GM21717 (cell line): ENCODE data around the gene TNFRSF4.

ENCODE experiments used
- ATAC-seq: cut with Tn5 transposase; IDR thresholded peaks from one replicate; pipeline ENCODE4 v1.9.1; 2021; ENCODE audit warnings: mild to moderate bottlenecking, moderate library complexity; ENCODE audit not compliant: unreplicated experiment

TNFRSF4 gene

GRCh38 chr1:1171161-1171545, 42.8 kb downstream of the TNFRSF4 start:
- ATAC-seq: no peak

DNA sequence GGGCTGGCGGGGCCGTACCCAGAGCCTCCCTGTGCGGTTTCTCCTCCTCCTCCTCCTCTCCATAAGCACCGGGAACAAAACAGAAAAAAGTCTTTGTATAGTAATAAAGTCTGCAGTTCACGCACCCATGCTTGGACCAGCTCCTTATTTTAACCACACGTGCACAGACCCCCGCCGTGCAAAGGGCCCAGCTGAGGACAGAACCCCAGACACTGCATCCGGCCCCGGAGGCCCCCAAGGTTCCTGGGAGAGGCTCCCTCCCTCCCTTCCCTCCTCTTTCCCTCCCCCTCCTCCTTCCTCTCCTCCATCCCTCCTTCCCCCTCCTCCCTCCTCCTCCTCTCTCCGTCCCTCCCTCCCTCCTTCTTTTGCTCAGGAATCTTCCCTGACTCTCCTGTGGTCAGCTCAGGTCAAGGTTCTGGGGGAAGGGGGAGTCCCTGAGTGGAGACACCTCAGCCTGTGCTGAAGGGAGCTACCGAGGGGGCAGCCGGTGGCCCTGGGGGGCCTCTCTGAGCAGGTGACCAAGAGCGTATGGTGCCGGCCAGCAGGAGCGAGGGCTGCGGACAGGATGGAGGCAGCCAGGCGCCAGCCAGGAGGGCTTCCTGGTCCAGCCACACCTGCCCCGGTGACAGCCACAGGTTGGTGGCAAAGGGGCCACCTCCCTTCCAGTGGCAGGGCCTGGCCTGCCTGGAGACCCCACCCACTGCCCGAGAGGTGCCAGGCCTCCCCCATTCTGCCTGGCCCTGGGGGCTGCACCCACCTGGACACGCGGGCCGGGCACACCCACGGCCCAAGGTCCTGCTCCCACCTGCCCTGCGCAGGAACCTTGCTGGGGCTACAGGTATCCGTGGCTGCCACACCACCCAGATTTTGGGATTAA, 43.5 kb downstream of the TNFRSF4 start:
- no peak for ATAC-seq

DNA sequence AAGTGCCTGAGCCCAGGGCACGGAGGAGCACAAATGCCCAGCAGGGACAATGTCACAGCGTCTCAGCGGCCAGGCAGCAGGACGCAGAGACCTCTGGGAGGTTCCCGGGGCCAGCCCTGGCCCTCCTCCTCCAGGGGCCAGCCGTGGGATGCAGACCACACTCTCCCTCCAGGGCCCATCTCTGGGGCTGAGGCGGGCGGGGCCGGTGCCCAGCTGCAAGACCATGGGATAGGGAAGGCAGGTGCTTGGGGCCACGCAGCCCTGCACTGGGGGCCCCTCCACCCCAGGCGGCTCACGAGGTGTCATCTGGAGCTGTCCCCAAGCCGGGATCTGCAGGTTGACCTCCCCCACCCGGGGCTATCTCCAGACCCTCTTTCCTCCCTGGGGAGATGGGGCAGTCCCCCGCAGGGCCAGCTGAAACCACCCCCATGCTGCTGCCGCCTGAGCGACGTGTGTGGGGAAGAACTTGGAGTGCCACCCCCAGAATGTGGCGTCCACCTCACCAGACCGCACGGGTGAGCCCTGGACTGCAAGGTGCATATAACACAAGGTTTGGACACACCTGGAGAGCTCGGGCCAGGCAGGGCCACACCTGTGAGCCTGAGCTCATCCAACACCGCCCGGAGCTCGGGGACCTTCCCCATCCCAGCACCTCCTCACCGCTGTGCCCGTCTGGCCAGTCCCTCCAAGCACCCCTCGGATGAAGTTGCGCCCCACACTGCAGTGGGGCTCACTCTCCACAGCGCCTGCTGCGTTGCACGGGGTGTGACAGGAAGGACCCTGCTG, 44.3 kb downstream of the TNFRSF4 start:
- no peak for ATAC-seq

DNA sequence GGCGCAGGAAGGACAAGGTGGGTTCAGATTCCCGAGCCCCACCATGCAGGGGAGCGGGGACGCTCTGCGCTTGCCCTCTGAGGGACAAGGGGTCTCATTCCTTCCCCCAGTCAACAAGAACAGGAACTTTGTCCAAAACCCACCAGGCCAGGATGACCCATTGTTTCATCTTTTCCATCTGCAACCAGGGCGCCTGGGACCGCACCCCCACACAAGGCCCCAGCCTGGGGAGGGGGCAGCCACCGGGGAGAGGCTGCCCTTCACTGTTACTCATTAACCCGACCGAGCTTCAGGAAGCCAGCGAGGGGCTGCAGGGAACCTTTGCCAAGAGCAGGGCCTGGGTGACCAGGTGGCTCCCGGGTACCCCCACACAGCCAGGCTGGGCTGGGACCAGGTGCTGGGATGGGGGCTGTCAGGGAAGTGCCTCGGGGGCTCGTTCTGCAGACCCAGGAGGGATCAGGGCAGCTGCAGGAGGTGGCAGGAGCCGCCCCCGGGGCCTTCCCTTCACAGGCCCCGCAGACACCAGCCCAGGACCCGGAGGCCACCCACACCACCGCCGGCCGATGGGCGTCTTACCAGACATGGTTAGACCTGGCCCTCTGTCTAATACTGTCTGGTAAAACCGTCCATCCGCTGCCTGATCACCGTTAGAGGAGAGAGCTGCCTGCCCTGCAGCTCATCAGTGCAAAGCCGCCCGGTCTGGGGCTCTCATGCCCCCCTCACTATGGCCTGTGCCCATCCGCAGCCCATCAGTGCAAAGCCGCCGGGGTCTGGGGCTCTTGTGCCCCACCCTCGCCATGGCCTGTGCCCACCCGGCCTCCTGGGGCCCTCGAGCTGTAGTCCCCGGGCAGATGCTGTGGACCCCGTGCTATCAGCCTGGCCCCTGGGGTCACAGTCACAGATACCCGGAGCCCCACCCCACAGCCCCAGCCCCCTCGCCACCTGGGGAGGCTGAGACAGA, 45.2 kb downstream of the TNFRSF4 start:
- ATAC-seq: no peak

DNA sequence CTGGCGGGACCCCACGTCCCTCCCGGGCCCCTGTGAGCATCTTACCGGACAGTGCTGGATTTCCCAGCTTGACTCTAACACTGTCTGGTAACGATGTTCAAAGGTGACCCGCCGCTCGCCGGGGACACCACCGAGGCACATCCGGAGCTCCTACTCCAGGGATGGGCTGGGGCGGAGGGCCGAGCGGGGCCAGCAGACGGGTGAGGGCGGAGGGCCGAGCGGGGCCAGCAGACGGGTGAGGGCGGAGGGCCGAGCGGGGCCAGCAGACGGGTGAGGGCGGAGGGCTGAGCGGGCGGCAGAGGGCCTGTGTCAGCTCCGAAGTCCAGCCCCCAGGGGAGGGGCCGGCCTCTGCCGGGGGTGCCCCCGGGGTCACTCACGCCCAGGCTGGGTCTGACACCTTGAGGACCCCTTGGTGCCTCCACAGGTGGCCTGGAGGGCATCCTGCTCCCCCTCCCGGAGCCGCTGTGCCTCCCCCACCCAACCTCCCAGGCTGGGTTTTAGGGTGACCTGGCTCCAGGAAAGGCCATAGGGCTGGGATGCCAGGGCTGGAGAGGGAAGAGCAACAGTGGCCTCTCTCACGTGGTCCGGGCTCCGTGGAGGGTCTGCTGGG, 46.0 kb downstream of the TNFRSF4 start:
- ATAC-seq: no peak

- ATAC-seq: no peak
Observed at GRCh38 chr1:1167398-1167821, 46.5 kb downstream of the TNFRSF4 start.

- ATAC-seq: no peak
Observed at GRCh38 chr1:1166642-1167397, 47.1 kb downstream of the TNFRSF4 start.

GRCh38 chr1:1165900-1166421, 48.0 kb downstream of the TNFRSF4 start:
- no peak for ATAC-seq

DNA sequence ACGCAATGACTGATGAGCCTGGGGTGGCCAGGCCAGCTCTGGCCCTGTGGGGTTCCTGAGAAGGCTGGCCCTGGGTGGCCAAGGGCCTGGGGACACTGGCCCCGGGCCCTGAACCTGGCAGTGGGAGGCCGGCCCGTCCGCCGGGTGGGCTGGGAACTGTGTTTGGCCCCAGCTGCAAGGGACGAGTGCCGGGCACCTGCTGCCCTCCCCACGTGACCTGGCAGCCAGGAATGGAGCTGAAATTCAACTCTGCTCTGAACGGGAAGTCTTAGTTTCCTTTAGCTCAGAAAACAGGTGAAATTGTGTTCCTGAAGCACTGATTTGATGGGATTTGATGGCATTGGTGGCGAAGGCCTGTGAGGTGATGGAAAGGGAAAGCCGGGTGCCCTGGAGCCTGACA, 48.5 kb downstream of the TNFRSF4 start:
- no peak for ATAC-seq

GRCh38 chr1:1164701-1165451, 49.1 kb downstream of the TNFRSF4 start:
- ATAC-seq: no peak

- ATAC-seq: no peak
Observed at GRCh38 chr1:1164361-1164700, 49.6 kb downstream of the TNFRSF4 start.

DNA sequence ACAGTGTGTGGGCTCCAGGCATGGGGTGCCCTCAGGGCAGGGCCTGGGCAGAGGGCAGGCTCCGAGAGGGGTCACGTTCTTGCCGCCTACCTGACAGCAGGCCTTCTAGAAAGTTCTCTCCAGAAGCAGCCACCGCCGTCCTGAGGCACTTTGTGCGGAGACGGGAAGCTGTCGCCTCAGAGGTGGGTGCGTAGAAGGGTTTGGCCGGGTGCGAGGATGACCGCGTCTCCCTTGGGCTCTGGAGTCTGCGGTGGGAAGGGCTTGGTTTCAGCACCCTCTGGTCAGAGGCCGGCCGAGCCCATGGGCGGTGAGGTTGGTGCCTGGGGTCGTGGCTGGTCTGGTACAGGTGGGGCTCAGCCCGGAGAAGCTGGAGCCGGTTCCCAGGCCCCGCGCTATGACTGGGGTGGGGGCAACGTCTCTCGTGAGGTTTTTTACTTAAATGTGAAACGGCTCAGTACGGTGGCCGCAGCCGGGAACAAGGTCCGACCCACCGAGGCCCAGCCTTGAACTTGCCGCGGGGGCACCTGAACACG, 50.3 kb downstream of the TNFRSF4 start:
- no peak for ATAC-seq

DNA sequence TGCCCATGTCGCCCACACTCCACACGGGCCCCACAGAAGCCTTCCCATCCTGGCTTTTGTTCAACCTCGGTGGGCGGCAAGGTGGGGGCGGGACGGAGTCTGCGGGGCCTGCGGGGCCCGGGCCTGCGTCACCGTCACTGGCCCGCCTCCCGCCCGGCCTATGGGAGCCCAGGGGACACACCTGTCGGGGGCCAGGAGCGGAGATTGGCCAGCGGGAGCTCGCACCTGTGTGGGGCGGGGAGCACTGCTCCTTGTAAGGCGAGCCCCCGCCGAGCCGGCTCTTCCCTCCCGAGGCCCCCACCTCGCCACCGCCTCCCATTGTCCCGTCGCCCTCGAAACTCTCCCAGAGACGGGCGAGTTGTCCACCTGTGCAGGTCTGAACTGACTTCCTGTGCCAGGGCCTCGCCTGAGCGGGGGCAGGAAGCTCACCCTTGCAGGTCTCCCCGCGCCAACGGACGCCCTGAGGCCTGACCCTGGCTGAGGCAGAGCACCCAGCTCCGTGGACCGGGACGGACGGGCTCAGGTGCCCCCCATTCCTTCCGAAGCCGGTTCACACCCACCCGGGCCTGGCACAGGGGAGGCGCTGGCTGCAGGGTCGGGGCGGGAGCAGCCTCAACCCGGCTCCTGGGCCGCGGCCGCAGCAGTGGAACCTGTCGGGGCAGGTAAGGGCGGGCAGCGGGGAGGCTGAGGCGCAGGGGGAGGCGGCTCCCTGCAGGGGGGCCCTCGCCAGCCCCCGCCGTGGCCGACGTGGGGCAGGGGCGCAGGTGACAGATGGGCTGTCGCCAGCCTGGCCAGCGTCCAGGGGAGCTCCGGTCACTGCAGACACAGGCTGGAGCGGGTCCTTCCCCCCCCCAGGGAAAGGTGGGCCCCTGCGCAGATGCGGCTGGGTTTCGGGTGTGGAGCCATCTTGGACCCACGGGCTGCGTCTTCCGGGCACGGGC, 51.1 kb downstream of the TNFRSF4 start:
- ATAC-seq: no peak

GRCh38 chr1:1161683-1162079, 52.3 kb downstream of the TNFRSF4 start:
- ATAC-seq: no peak
